Measurements from ENCODE around the gene NCOA6.

DNA sequence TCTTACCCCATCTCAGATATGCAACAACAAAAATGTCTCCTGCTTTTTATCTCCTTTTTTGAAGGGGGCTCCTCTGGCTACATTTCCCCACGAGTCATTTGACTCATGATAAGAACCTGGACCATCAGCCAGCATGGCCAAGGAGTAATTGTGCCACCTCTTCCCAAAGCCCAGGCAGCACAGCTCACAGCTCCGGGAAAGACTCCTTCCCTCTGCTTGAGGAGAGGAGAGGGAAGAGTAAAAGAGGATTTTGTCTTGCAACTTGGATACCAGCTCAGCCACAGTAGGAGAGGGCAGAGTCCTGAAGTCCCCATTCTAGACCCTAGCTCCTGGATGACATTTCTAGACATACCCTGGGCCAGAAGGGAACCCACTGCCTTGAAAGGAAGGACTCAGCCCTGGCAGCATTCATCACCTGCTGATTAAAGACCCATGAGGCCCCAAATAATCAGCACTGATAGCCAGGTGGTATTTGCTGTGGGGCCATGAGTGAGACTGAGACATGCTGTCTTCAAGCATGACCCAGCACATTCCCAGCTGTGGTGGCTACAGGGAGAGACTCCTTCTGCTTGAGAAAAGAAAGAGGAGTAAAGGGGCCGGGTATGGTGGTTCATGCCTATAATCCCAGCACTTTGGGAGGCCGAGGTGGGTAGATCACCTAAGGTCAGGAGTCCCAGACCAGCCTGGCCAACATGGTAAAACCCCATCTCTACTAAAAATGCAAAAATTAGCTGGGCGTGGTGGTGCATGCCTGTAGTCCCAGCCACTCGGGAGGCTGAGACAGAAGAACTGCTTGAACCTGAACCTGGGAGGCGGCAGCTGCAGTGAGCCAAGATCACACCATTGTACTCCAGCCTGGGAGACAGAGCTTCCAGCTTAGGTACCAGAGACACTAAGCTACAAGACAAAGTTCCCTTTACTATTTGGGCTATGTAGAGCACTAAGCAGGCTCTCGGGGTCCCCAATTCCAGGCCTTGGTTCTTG lies 28.1 kb downstream of the NCOA6 start:
- TF ChIP-seq, protein P1, sequence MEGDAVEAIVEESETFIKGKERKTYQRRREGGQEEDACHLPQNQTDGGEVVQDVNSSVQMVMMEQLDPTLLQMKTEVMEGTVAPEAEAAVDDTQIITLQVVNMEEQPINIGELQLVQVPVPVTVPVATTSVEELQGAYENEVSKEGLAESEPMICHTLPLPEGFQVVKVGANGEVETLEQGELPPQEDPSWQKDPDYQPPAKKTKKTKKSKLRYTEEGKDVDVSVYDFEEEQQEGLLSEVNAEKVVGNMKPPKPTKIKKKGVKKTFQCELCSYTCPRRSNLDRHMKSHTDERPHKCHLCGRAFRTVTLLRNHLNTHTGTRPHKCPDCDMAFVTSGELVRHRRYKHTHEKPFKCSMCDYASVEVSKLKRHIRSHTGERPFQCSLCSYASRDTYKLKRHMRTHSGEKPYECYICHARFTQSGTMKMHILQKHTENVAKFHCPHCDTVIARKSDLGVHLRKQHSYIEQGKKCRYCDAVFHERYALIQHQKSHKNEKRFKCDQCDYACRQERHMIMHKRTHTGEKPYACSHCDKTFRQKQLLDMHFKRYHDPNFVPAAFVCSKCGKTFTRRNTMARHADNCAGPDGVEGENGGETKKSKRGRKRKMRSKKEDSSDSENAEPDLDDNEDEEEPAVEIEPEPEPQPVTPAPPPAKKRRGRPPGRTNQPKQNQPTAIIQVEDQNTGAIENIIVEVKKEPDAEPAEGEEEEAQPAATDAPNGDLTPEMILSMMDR (IDR thresholded peaks at IDR 0.05; ENCODE audit: poor library complexity, severe bottlenecking): no peak
- TF ChIP-seq EZH2 (IDR thresholded peaks at IDR 0.05; ENCODE audit: borderline replicate concordance, insufficient read depth, low read length, poor library complexity, severe bottlenecking): no peak
- TF ChIP-seq, protein P2, sequence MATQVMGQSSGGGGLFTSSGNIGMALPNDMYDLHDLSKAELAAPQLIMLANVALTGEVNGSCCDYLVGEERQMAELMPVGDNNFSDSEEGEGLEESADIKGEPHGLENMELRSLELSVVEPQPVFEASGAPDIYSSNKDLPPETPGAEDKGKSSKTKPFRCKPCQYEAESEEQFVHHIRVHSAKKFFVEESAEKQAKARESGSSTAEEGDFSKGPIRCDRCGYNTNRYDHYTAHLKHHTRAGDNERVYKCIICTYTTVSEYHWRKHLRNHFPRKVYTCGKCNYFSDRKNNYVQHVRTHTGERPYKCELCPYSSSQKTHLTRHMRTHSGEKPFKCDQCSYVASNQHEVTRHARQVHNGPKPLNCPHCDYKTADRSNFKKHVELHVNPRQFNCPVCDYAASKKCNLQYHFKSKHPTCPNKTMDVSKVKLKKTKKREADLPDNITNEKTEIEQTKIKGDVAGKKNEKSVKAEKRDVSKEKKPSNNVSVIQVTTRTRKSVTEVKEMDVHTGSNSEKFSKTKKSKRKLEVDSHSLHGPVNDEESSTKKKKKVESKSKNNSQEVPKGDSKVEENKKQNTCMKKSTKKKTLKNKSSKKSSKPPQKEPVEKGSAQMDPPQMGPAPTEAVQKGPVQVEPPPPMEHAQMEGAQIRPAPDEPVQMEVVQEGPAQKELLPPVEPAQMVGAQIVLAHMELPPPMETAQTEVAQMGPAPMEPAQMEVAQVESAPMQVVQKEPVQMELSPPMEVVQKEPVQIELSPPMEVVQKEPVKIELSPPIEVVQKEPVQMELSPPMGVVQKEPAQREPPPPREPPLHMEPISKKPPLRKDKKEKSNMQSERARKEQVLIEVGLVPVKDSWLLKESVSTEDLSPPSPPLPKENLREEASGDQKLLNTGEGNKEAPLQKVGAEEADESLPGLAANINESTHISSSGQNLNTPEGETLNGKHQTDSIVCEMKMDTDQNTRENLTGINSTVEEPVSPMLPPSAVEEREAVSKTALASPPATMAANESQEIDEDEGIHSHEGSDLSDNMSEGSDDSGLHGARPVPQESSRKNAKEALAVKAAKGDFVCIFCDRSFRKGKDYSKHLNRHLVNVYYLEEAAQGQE (IDR thresholded peaks at IDR 0.05; ENCODE audit: borderline replicate concordance): no peak
- TF ChIP-seq MXI1 (conservative IDR thresholded peaks at IDR 0.05; ENCODE audit: poor library complexity, severe bottlenecking): no peak
- no peak for TF ChIP-seq SMC3 (conservative IDR thresholded peaks at IDR 0.05; ENCODE audit: poor library complexity)
- no peak for TF ChIP-seq POLR2AphosphoS5 (IDR thresholded peaks at IDR 0.05)
- no peak for TF ChIP-seq TAF1 (IDR thresholded peaks at IDR 0.05; ENCODE audit: low read depth)
- TF ChIP-seq EP300 (conservative IDR thresholded peaks at IDR 0.05; ENCODE audit: poor library complexity, severe bottlenecking): no peak
